AG09319 (cell line): ENCODE measurements around the gene NTF3.

Source experiments
- DNase-seq: peaks from one replicate; pipeline ENCODE4 v3.0.0-alpha.2; 2010; ENCODE audit warnings: low read depth; ENCODE audit errors: extremely low read depth
- TF ChIP-seq, protein P1 (sequence below): IDR thresholded peaks from 2 replicates; pipeline ENCODE4 v1.5.1; 2011; ENCODE audit warnings: low read depth, mild to moderate bottlenecking, inconsistent platforms, low read length, moderate library complexity

Gene NTF3

DNA sequence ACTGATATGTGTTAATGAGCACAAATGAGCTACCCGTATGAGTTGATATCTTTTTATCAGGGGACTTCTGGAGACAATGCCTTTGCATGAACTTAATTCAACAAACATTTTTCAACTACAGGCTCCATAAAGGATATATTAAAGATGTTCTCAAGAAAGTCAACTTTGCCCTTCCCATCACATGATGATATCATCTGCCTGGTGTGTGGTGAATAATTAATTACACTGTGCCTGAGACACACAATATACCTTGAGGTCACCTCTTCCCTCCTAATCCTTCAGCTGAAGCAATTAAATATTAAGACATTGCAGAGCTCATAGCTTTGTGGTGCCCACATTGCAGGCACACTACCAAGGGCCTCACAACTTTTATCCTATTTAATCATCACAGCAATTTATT is 22.3 kb upstream of the NTF3 start:
- TF ChIP-seq, protein P1, sequence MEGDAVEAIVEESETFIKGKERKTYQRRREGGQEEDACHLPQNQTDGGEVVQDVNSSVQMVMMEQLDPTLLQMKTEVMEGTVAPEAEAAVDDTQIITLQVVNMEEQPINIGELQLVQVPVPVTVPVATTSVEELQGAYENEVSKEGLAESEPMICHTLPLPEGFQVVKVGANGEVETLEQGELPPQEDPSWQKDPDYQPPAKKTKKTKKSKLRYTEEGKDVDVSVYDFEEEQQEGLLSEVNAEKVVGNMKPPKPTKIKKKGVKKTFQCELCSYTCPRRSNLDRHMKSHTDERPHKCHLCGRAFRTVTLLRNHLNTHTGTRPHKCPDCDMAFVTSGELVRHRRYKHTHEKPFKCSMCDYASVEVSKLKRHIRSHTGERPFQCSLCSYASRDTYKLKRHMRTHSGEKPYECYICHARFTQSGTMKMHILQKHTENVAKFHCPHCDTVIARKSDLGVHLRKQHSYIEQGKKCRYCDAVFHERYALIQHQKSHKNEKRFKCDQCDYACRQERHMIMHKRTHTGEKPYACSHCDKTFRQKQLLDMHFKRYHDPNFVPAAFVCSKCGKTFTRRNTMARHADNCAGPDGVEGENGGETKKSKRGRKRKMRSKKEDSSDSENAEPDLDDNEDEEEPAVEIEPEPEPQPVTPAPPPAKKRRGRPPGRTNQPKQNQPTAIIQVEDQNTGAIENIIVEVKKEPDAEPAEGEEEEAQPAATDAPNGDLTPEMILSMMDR, result no peak
- no peak for DNase-seq

DNA sequence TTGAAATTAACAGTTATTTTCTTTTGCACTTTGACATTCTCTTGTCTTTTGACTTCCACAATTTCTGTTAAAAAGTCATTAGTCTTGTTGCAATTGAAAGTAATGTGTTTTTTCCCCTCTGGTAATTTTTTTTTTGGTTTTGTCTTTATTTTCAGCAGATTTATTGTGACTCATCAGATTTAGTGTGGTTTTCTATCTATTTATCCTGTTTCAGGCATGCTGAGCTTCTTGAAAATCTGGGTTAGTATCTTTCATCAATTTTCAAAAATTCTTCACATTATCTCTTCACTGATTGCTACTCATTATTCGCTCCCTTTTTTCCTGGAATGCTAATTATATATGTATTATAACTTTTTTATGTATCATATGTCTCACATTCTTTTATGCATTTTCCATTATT is 15.3 kb upstream of the NTF3 start:
- no peak for DNase-seq
- TF ChIP-seq, protein P1, result no peak

GRCh38 chr12:5417500-5417899 is 14.4 kb upstream of the NTF3 start:
- TF ChIP-seq, protein P1, result no peak
- DNase-seq, result no peak

- DNase-seq, result no peak
- TF ChIP-seq, protein P1, result peak; percentile 65
Observed at GRCh38 chr12:5428332-5429221, 3.3 kb upstream of the NTF3 start.

- no peak for DNase-seq
- TF ChIP-seq, protein P1, result no peak
Observed at GRCh38 chr12:5429741-5430557, 2.0 kb upstream of the NTF3 start.

- TF ChIP-seq, protein P1, result no peak
- DNase-seq, result no peak
Observed at GRCh38 chr12:5430641-5431603, 986 bp upstream of the NTF3 start.
